ENCODE measurements around the gene CENPM.

DNA sequence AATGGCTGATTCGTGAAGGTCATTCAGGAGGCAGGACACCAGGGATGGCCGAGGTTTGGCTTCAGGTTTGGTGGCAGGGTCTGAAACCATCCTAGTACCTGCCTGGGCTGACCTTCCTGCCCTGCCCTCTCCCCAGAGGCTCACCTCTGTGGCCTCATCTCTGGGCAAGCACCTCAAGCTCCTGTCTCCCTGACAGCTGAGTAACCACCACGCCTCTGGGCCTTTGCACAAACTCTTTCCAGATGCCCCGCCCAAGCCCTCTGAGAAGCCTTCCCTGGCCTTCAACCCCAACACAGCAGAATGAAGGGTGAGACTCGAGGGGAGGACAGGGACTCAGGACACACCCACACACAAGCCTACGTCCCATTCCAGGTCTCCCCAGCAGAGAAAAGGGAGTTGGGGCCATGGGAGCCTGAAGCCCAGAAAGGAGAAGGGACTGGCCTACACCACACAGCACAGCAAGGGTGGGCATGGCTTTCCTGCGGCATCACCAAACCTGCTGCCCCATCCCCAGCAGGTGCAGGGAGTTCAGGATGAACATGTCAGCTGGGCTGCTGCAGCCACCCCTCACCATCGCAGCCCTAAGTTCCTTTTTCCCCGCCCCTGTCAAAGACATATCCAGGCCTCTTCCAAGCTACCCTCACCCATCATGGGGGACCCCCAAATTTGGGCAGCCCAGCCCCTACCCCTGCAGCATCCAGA lies 34.5 kb downstream of the CENPM start:
- TF ChIP-seq, protein P1, sequence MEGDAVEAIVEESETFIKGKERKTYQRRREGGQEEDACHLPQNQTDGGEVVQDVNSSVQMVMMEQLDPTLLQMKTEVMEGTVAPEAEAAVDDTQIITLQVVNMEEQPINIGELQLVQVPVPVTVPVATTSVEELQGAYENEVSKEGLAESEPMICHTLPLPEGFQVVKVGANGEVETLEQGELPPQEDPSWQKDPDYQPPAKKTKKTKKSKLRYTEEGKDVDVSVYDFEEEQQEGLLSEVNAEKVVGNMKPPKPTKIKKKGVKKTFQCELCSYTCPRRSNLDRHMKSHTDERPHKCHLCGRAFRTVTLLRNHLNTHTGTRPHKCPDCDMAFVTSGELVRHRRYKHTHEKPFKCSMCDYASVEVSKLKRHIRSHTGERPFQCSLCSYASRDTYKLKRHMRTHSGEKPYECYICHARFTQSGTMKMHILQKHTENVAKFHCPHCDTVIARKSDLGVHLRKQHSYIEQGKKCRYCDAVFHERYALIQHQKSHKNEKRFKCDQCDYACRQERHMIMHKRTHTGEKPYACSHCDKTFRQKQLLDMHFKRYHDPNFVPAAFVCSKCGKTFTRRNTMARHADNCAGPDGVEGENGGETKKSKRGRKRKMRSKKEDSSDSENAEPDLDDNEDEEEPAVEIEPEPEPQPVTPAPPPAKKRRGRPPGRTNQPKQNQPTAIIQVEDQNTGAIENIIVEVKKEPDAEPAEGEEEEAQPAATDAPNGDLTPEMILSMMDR (IDR thresholded peaks at IDR 0.05; ENCODE audit: low read depth, low read length, missing input control), result no peak
- TF ChIP-seq JUND (IDR thresholded peaks at IDR 0.05) (no peak), HNF4A (conservative IDR thresholded peaks at IDR 0.05) (no peak), GABPA (IDR thresholded peaks at IDR 0.05 in 1 of 2, conservative IDR thresholded peaks at IDR 0.05 in 1 of 2) (no peak)
- TF ChIP-seq, protein P2, sequence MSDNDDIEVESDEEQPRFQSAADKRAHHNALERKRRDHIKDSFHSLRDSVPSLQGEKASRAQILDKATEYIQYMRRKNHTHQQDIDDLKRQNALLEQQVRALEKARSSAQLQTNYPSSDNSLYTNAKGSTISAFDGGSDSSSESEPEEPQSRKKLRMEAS (IDR thresholded peaks at IDR 0.05), result no peak
